ENCODE results near the gene PLIN4. TPM values are rescaled to one million over a fixed set of nuclear protein-coding genes. Genes with fewer than 3 reads are reported as not detected.

Gene PLIN4
- total and polyA plus RNA-seq, 8 donors: 3.5 to 64.7 (median 11.3) TPM

- WGBS, 5 donors: 54 to 67% (median 58%) methylated on average over 8 to 9 of the region's 9 CpGs
- Histone ChIP-seq H3K36me3 (peaks cover 0 to 8% (median 0%) of the 10 kb centered on the region in 4 donors), H3K27me3 (peaks cover 0 to 13% (median 0%) of the 10 kb centered on the region in 3 donors), H3K9me3 (no peaks in the 10 kb centered on the region), H3K4me1 (peaks cover 17 to 39% (median 27%) of the 10 kb centered on the region in 4 donors), H3K4me3 (no peak overlapping the region), H3K27ac (peak overlapping the region; percentile 52 to 89 (median 79))
- intact Hi-C loops (cut with DNase I; ENCODE audit: low total_unique reads): no loop called here
- peak in 1 of 2 donors; percentile 64 for DNase-seq
- peak in 1 of 3 donors; percentile 31 for TF ChIP-seq POLR2AphosphoS5 (IDR thresholded peaks at IDR 0.05)
- no peak for TF ChIP-seq POLR2A (IDR thresholded peaks at IDR 0.05)
Measured at GRCh38 chr19:4519521-4520277, 1.4 kb upstream of the PLIN4 start.

GRCh38 chr19:4519172-4519496, 848 bp upstream of the PLIN4 start:
- intact Hi-C loops (cut with DNase I; ENCODE audit: low total_unique reads): no loop called here
- peak overlapping the region; percentile 52 to 89 (median 79) for H3K27ac ChIP-seq
- WGBS, 5 donors: 81 to 97% (median 91%) methylated on average over 6 of the region's 6 CpGs
- peaks cover 17 to 39% (median 27%) of the 10 kb centered on the region in 4 donors for H3K4me1 ChIP-seq
- peaks cover 0 to 13% (median 0%) of the 10 kb centered on the region in 3 donors for H3K27me3 ChIP-seq
- TF ChIP-seq EP300 (IDR thresholded peaks at IDR 0.05) (no peak), POLR2A (IDR thresholded peaks at IDR 0.05) (no peak), CTCF (IDR thresholded peaks at IDR 0.05) (no peak), POLR2AphosphoS5 (IDR thresholded peaks at IDR 0.05) (no peak)
- peaks cover 0 to 8% (median 0%) of the 10 kb centered on the region in 4 donors for H3K36me3 ChIP-seq
- no peaks in the 10 kb centered on the region for H3K9me3 ChIP-seq
- H3K4me3 ChIP-seq: no peak overlapping the region
- DNase-seq: no peak

- intact Hi-C loops (cut with DNase I; ENCODE audit: low total_unique reads): no loop called here
- H3K27me3 ChIP-seq: peaks cover 0 to 8% (median 0%) of the 10 kb centered on the region in 3 donors
- H3K27ac ChIP-seq: peak overlapping the region in 4 of 5 donors; percentile 77 to 89 (median 80)
- H3K4me3 ChIP-seq: peak overlapping the region; percentile 33 to 45 (median 40)
- no peaks in the 10 kb centered on the region for H3K9me3 ChIP-seq
- peaks cover 0 to 21% (median 8%) of the 10 kb centered on the region in 4 donors for H3K36me3 ChIP-seq
- TF ChIP-seq POLR2A (IDR thresholded peaks at IDR 0.05) (no peak), POLR2AphosphoS5 (IDR thresholded peaks at IDR 0.05) (no peak)
- 77 to 90% (median 84%) methylated on average over 17 to 24 of the region's 24 CpGs for WGBS, 5 donors
- H3K4me1 ChIP-seq: peaks cover 17 to 37% (median 24%) of the 10 kb centered on the region in 4 donors
- DNase-seq: no peak
Measured at GRCh38 chr19:4517451-4518057, 732 bp downstream of the PLIN4 start.

- WGBS, 5 donors: 43 to 60% (median 54%) methylated on average over 1 to 8 of the region's 8 CpGs
- Histone ChIP-seq H3K4me3 (peak overlapping the region in 3 of 4 donors; percentile 33 to 45 (median 41)), H3K9me3 (no peaks in the 10 kb centered on the region), H3K4me1 (peaks cover 17 to 37% (median 24%) of the 10 kb centered on the region in 4 donors), H3K27ac (peak overlapping the region in 3 of 5 donors; percentile 77 to 89 (median 82)), H3K27me3 (peaks cover 0 to 8% (median 0%) of the 10 kb centered on the region in 3 donors), H3K36me3 (peaks cover 0 to 28% (median 9%) of the 10 kb centered on the region in 4 donors)
- intact Hi-C loops (cut with DNase I; ENCODE audit: low total_unique reads): no loop called here
- no peak for DNase-seq
- TF ChIP-seq EP300 (IDR thresholded peaks at IDR 0.05): no peak
- no peak for TF ChIP-seq CTCF (IDR thresholded peaks at IDR 0.05)
- TF ChIP-seq POLR2A (IDR thresholded peaks at IDR 0.05): no peak
- TF ChIP-seq POLR2AphosphoS5 (IDR thresholded peaks at IDR 0.05): no peak
Measured at GRCh38 chr19:4516939-4517300, 1.4 kb downstream of the PLIN4 start.

- Histone ChIP-seq H3K27me3 (peaks cover 0 to 8% (median 0%) of the 10 kb centered on the region in 3 donors), H3K27ac (peak overlapping the region in 2 of 5 donors; percentile 82 to 89), H3K36me3 (peaks cover 0 to 28% (median 9%) of the 10 kb centered on the region in 4 donors), H3K4me3 (peak overlapping the region in 3 of 4 donors; percentile 33 to 45 (median 41)), H3K4me1 (peaks cover 17 to 37% (median 24%) of the 10 kb centered on the region in 4 donors), H3K9me3 (no peaks in the 10 kb centered on the region)
- 63 to 80% (median 77%) methylated on average over 12 to 14 of the region's 14 CpGs for WGBS, 5 donors
- TF ChIP-seq POLR2A (IDR thresholded peaks at IDR 0.05) (no peak), EP300 (IDR thresholded peaks at IDR 0.05) (no peak), CTCF (IDR thresholded peaks at IDR 0.05) (no peak), POLR2AphosphoS5 (IDR thresholded peaks at IDR 0.05) (no peak)
- intact Hi-C loops (cut with DNase I; ENCODE audit: low total_unique reads): no loop called here
- no peak for DNase-seq
Measured at GRCh38 chr19:4516199-4516938, 1.9 kb downstream of the PLIN4 start.

Measured in stomach (tissue), 9 donors.